Natural killer cell (primary cell): ENCODE results near the gene APOL6. TPM values are rescaled to one million over a fixed set of nuclear protein-coding genes. Genes with fewer than 3 reads are reported as not detected.

Source experiments
- ATAC-seq, 3 donors: fragments of 150-1000 bp in 2 of 3; fragments of 200-7000 bp in 1 of 3; cut with Tn5 transposase; 1 replicate in 1 of 3; 2 replicates in 2 of 3; pipeline ENCODE4 v1.10.0; 2021; ENCODE audit warnings: mild to moderate bottlenecking in 2 of 3, moderate library complexity in 2 of 3
- DNase-seq, 2 donors: peaks; one replicate each; pipeline versions ENCODE4 v3.0.0 to v3.0.0-alpha.2; 2013 to 2021; ENCODE audit warnings: mixed read lengths in 1 of 2
- H3K27ac ChIP-seq: one replicate; pipeline ENCODE4 v1.5.1; 2013; ENCODE audit warnings: mild to moderate bottlenecking, low read length
- H3K27me3 ChIP-seq: one replicate; pipeline ENCODE4 v1.6.1; 2013; ENCODE audit warnings: low read length; ENCODE audit not compliant: control insufficient read depth, insufficient read depth
- H3K36me3 ChIP-seq: one replicate; pipeline ENCODE4 v1.6.1; 2013; ENCODE audit warnings: low read length; ENCODE audit not compliant: control insufficient read depth, insufficient read depth
- H3K4me1 ChIP-seq: one replicate; pipeline ENCODE4 v1.6.1; 2013; ENCODE audit warnings: low read length; ENCODE audit not compliant: control insufficient read depth, insufficient read depth
- H3K4me3 ChIP-seq: one replicate; pipeline ENCODE4 v1.5.1; 2013; ENCODE audit warnings: low read length
- H3K9me3 ChIP-seq: one replicate; pipeline ENCODE4 v1.6.1; 2013; ENCODE audit warnings: low read length; ENCODE audit not compliant: control insufficient read depth, insufficient read depth
- H3K27ac Mint-ChIP-seq, 2 donors: one replicate each; pipeline ENCODE4 v1.8.0; 2022; ENCODE audit warnings: mild to moderate bottlenecking in 2 of 2, mixed read lengths in 2 of 2, moderate library complexity in 1 of 2
- H3K27me3 Mint-ChIP-seq, 2 donors: one replicate each; pipeline ENCODE4 v1.8.0; 2022; ENCODE audit warnings: low read depth in 2 of 2, mixed read lengths in 2 of 2
- H3K36me3 Mint-ChIP-seq: one replicate; pipeline ENCODE4 v1.8.0; 2022; ENCODE audit warnings: mixed read lengths
- H3K4me1 Mint-ChIP-seq, 2 donors: one replicate each; pipeline ENCODE4 v1.8.0; 2022; ENCODE audit warnings: mixed read lengths in 2 of 2
- H3K4me3 Mint-ChIP-seq: one replicate; pipeline ENCODE4 v1.8.0; 2022; ENCODE audit warnings: mild to moderate bottlenecking, moderate library complexity, mixed read lengths
- H3K9me3 Mint-ChIP-seq, 2 donors: one replicate each; pipeline ENCODE4 v1.8.0; 2022; ENCODE audit warnings: mixed read lengths in 2 of 2
- CTCF ChIP-seq: fragments of 200-600 bp; IDR thresholded peaks from one replicate; pipeline ENCODE4 v1.8.0; 2022; ENCODE audit warnings: antibody characterized with exemption
- WGBS: methylation state at CpG from one replicate; pipeline ENCODE4 v1.1.7; 2013; ENCODE audit warnings: missing lambda C conversion rate; ENCODE audit not compliant: insufficient coverage; 5-methylcytosine and 5-hydroxymethylcytosine counted together
- intact Hi-C: fragments of 100-400 bp; cut with micrococcal nuclease; formaldehyde crosslinking; loops from one replicate; pipeline ENCODE4 v1.14.2; 2022
- total RNA-seq, 4 donors: library from RNA; stranded (reverse); fragments of 120-200 nt in 1 of 4; gene quantifications; one replicate each; pipeline versions ENCODE4 v1.2.3 to v1.2.4, GENCODE V29; 2013 to 2022

The APOL6 gene
- total RNA-seq, 3 donors from 2014 or later (not counting 1 experiment from before 2014, with no cell fraction given), result 116 to 138 (median 122) TPM

- Histone ChIP-seq H3K27ac (no peak overlapping the region), H3K9me3 (no peaks in the 10 kb centered on the region), H3K4me3 (no peak overlapping the region), H3K36me3 (no peaks in the 10 kb centered on the region), H3K4me1 (no peaks in the 10 kb centered on the region), H3K27me3 (no peaks in the 10 kb centered on the region)
- H3K36me3 Mint-ChIP-seq, result no peaks in the 10 kb centered on the region
- H3K27ac Mint-ChIP-seq, result no peak overlapping the region
- intact Hi-C loops, result no loop called here
- ATAC-seq (no peak), DNase-seq (no peak)
- no peak for TF ChIP-seq CTCF
- H3K27me3 Mint-ChIP-seq, result peaks cover 0 to 7% of the 10 kb centered on the region in 2 donors
- H3K4me1 Mint-ChIP-seq, result no peaks in the 10 kb centered on the region
- no peak overlapping the region for H3K4me3 Mint-ChIP-seq
- WGBS, result 90% methylated on average over 11 of the region's 11 CpGs
- peaks cover 0 to 3% of the 10 kb centered on the region in 2 donors for H3K9me3 Mint-ChIP-seq
Measured at GRCh38 chr22:35685731-35686130, 37.5 kb downstream of the APOL6 start.

GRCh38 chr22:35686298-35686697 lies 38.1 kb downstream of the APOL6 start:
- H3K4me3 ChIP-seq, result no peak overlapping the region
- peak in 1 of 3 donors; percentile 24 for ATAC-seq
- TF ChIP-seq CTCF, result no peak
- peaks cover 0 to 7% of the 10 kb centered on the region in 2 donors for H3K27me3 Mint-ChIP-seq
- WGBS, result 50% methylated on average over 3 of the region's 4 CpGs
- no peak overlapping the region for H3K4me3 Mint-ChIP-seq
- peaks cover 0 to 3% of the 10 kb centered on the region in 2 donors for H3K9me3 Mint-ChIP-seq
- H3K4me1 Mint-ChIP-seq, result no peaks in the 10 kb centered on the region
- no peaks in the 10 kb centered on the region for H3K36me3 Mint-ChIP-seq
- DNase-seq, result no peak
- no peak overlapping the region for H3K27ac ChIP-seq
- intact Hi-C loops, result no loop called here
- no peaks in the 10 kb centered on the region for H3K4me1 ChIP-seq
- H3K27me3 ChIP-seq, result no peaks in the 10 kb centered on the region
- H3K36me3 ChIP-seq, result no peaks in the 10 kb centered on the region
- H3K27ac Mint-ChIP-seq, result no peak overlapping the region
- H3K9me3 ChIP-seq, result no peaks in the 10 kb centered on the region

- ATAC-seq, result no peak
- Mint-ChIP-seq H3K9me3 (peaks cover 0 to 3% of the 10 kb centered on the region in 2 donors), H3K36me3 (no peaks in the 10 kb centered on the region), H3K4me3 (no peak overlapping the region), H3K27me3 (peaks cover 0 to 7% of the 10 kb centered on the region in 2 donors), H3K27ac (no peak overlapping the region), H3K4me1 (no peaks in the 10 kb centered on the region)
- 87% methylated on average over 6 of the region's 6 CpGs for WGBS
- intact Hi-C loops, result no loop called here
- Histone ChIP-seq H3K27me3 (no peaks in the 10 kb centered on the region), H3K4me3 (no peak overlapping the region), H3K4me1 (no peaks in the 10 kb centered on the region), H3K27ac (no peak overlapping the region), H3K36me3 (no peaks in the 10 kb centered on the region), H3K9me3 (no peaks in the 10 kb centered on the region)
- no peak for TF ChIP-seq CTCF
- DNase-seq, result no peak
Measured at GRCh38 chr22:35687461-35687860, 39.2 kb downstream of the APOL6 start.

GRCh38 chr22:35688913-35689675 lies 40.8 kb downstream of the APOL6 start:
- ATAC-seq, result no peak
- Mint-ChIP-seq H3K36me3 (no peaks in the 10 kb centered on the region), H3K27ac (no peak overlapping the region), H3K4me1 (no peaks in the 10 kb centered on the region), H3K27me3 (no peaks in the 10 kb centered on the region), H3K4me3 (no peak overlapping the region), H3K9me3 (peaks cover 0 to 3% of the 10 kb centered on the region in 2 donors)
- Histone ChIP-seq H3K4me1 (no peaks in the 10 kb centered on the region), H3K27me3 (no peaks in the 10 kb centered on the region), H3K36me3 (no peaks in the 10 kb centered on the region), H3K9me3 (no peaks in the 10 kb centered on the region), H3K27ac (no peak overlapping the region), H3K4me3 (no peak overlapping the region)
- TF ChIP-seq CTCF, result no peak
- 86% methylated on average over 10 of the region's 10 CpGs for WGBS
- intact Hi-C loops, result no loop called here
- DNase-seq, result no peak
